HG02884 (cell line): ENCODE results near the gene B4GALNT3.

ENCODE experiments used
- ATAC-seq: cut with Tn5 transposase; IDR thresholded peaks from one replicate; pipeline ENCODE4 v1.9.1; 2021; ENCODE audit warnings: mild to moderate bottlenecking, moderate library complexity; ENCODE audit not compliant: unreplicated experiment

The B4GALNT3 gene

GRCh38 chr12:467591-467990, 7.9 kb downstream of the B4GALNT3 start:
- ATAC-seq, result no peak

GRCh38 chr12:468671-469389, 9.1 kb downstream of the B4GALNT3 start:
- ATAC-seq, result no peak

- no peak for ATAC-seq
Measured at GRCh38 chr12:470133-470532, 10.4 kb downstream of the B4GALNT3 start.

- no peak for ATAC-seq
Measured at GRCh38 chr12:473198-473597, 13.5 kb downstream of the B4GALNT3 start.

DNA sequence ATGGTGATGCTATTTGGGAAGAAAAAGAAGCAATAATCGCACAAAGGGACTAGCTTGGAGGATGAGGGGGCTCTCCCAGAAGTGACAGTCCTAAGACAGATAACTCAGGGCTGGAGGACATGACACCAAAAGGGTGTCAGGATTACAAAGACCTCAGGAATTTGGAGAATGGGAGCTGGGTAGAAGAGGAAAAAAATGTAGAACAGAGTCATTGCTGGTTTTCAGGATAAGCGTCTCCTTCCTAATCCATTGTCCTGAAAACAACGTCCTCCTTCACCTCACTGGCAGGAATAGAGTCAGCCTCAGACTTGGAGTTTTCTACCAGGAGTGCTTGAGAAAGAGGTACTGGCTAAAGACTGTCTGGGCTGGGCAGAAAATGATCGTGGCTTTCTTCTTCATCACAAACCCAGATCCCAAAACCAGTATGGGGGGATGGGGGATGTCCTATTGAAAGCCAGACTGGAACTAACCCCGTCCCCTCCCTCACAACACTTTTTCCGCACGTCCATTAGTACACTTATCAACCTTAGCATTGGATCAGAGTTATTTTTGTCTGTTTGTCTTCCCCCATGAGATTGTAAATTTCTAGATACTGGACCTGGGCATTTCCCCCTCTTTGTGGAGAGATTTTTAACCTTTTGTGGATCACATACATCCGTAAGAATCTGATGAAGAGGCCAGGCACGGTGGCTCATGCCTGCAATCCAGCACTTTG, 14.3 kb downstream of the B4GALNT3 start:
- ATAC-seq, result no peak

DNA sequence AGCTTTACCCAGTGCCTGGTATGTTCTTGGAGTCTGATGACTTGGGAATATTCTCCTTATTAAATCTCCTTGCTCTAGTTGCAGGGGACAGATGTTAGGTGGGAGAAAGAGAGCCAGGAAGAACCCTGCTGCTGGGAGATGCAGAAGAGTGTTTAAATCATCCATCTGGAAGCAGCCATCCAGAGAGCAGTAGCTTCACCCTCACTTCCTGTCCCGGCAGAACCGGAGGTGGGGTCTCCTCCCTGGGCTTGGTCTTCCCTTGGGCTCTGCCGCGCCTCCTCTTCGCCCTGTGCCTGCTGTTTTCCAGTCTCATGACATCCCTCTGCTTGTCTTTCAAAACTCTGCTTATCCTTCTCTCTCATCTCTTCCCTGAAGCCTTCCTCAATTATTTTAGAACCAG, 15.5 kb downstream of the B4GALNT3 start:
- no peak for ATAC-seq

DNA sequence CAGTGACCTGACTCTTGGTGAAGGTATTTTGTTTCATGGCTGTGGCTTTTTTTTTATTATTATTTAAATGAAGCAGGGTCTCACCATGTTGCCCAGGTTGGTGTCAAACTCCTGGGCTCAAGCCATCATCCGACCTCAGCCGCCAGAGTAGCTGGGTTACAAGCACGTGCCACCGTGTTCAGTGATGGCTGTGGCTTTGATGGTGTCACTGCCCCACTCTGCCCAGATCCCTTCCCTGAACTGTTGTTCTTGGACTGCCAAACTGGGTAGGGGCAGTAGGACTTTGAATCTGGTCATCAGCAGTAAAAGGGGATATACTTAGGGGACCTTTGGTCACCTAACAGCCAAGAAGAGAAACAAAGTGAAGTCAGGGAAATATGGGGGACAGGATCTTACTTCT, 19.4 kb downstream of the B4GALNT3 start:
- ATAC-seq, result no peak

DNA sequence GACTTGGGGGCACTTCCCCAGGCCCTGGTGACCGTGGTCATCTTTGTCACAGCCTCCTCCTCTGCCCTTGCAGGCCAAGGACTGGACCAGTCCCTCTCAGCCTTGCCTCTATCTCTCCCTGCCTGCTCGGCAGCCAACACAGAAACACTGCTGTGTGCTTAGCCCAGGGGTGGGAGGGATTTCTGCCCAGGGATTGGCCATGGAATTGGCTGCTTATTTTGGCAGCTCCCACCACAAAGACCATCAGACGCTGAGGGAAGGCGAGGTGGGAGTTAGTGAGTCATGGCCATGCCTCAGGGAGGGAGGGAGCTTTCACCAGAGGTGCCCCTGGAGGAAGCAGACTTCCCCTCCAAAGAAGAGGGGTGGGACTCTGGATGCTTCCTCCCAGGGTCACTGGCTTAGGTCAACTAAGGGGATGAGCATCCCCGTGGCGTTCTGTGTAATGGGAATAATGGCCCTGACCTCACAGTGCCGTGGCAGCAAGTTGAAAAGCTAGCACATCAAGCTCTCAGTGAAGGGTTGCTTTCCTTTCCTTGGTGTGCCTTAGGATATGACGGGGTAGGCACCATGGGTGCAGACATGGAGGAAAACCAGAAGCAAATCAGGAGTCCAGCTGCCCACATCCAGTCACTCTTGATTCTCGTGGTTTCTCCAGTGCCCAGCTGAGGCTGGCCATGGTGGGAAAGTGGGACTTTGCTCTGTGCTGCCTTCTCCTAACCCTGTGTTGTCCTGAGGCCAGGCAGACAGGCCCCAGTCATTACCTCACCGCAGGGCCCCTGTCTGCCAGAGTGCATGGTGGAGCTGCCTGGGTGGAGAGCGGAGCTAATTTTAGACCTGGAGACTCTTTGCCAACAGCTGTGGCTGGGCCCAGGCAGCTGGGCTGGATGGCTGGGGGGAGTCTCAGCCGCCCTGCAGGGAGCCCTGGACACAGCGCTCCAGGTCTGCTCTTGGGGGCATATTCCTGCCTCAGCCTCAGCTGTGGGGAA, 21.4 kb downstream of the B4GALNT3 start:
- no peak for ATAC-seq

GRCh38 chr12:482061-482460, 22.3 kb downstream of the B4GALNT3 start:
- no peak for ATAC-seq

GRCh38 chr12:484096-484495, 24.4 kb downstream of the B4GALNT3 start:
- no peak for ATAC-seq

- ATAC-seq, result no peak
Measured at GRCh38 chr12:490260-490659, 30.5 kb downstream of the B4GALNT3 start.

GRCh38 chr12:495466-495865, 35.7 kb downstream of the B4GALNT3 start:
- ATAC-seq, result no peak

DNA sequence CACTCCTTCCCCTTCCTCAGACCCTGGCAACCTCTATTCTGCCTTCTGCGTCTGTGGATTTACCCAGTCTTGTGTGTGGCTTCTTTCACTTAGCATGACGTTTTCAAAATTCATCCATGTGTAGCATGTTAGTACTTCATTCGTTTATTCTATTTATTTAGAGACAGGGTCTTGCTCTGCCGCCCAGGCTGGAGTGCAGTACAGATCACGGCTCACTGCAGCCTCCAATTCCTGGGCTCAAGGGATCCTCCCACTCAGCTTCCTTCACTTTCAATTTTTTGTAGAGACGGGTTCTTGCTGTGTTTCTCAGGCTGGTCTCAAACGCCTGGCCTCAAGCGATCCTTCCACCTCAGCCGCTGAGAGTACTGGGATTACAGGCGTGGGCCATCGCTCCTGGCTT, 37.0 kb downstream of the B4GALNT3 start:
- ATAC-seq, result no peak

DNA sequence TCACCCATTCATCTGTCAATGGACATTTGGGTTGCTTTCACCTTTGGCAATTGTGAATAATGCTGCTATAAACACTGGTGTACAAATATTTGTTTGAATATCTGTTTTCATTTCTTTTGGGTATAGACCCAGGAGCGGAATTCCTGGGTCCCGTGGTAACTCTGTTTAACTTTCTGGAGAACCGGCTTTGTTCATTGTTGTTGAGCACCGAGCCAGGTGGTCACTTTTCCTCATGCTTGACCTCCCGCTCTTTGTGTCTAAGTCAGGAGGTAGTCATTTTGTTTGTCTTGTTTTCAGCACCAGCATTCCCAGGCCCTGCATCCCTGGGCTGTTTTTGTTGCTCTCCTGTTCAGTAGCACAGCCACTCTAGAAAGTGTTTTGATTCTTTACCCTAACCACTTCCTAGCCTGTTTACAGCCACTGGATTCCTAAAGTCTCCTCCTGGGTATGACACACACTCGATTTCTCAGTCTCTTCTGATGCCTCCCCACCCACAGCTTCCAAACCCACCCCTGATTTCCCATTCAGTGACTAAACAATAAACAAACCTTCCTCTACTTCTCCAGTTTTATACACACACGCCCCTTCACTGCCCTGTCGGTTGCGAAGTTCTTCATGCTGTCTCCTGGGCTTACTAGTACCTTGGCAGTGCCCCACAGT, 37.9 kb downstream of the B4GALNT3 start:
- no peak for ATAC-seq

- ATAC-seq, result no peak
Measured at GRCh38 chr12:499837-500458, 40.2 kb downstream of the B4GALNT3 start.

DNA sequence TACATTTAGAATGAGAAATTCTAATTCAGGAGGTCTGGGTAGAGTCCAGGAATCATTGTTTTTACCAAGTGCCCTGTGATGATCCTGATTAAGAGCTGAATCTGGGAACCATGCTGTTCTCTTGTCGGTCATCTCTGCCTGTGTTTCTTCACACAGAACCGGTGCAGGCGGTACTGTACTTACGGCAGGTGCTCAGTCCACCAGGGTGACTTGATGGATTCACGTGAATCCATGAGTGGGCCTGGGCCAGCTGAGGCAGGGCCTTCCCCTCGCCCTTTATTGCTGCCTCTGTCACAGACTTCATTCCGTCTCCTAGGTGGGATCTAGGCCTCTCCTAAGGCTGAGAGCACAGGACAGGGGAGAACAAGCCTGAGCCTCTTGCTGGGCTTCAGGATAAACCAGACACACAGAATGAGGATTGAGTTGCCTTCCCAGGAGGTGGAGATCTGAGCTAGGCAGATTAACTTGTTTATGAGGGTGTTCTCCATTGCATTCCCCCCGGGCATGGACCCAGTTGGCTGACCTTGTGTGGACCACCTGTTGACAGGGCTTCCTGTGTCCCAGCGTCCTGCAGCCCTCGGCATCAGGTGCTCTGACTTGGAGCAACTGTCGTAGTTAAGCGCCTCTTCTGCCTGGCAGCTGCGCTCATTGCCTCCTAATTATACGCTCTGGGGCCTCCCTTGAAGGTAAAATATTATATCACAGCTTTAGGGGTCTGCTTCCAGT, 42.1 kb downstream of the B4GALNT3 start:
- no peak for ATAC-seq

DNA sequence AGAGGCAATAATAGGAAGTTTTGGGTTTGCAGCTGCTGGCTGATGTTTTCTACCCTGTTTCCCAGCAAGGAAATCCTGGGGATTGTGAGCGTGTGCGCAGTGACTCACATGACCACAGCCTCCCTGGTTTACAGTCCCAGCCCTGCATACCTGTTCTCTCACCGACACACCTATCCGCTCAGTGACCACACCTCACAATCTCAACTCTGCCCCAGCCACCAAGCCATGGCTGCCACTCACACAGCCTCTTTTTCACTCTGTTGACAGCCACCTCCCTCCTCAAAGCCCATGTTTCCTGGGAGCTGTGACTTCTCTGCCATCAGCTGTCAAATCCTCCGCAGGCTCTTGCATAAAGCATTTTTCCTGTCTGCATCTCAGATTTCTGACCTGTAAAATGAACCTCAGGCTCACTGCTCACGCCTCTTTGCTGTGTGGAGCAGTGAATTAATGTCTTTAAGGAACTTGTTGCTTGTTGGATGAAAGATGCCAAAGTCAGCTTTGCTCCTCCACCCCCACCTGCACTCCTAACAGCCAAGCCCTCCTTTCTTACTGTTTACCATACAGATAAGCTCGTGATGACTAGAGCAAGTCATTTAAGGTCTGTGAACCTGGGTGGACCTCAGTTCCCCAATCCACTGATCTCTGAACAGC, 43.5 kb downstream of the B4GALNT3 start:
- ATAC-seq, result no peak

- ATAC-seq, result no peak
Measured at GRCh38 chr12:505221-505620, 45.5 kb downstream of the B4GALNT3 start.

DNA sequence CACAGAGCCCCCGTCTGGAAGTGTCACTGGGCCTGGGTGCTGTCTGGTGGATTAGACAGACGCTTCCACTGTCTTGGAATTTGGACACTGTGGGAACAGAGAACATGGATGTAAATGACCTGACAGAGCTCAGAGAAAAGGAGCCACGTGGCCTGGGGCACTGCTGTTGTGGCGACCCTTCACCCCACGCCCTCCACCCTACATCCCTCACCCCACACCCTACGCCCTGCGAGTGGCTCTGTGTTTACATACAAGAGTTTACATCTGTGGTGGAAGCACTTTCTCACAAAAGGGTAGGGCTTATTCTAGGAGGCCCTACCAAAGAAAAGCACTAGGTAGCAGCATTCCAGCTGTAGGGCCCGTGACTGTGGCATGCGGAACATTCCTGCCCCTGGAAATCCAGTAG, 47.7 kb downstream of the B4GALNT3 start:
- ATAC-seq, result no peak
